HepG2 (cell line): ENCODE data around the gene TCF3. TPM values are rescaled to one million over a fixed set of nuclear protein-coding genes. Genes with fewer than 3 reads are reported as not detected.
A peak's percentile ranks its signal among the peaks of the same experiment; 100 is the strongest.

Experiments
- AHR ChIP-seq: IDR thresholded peaks from 2 replicates; pipeline ENCODE4 v1.6.1; 2018; ENCODE audit warnings: missing genetic modification reagents, missing compliant biosample characterization
- BORCS8-MEF2B ChIP-seq: sonication (generic); formaldehyde crosslinking; IDR thresholded peaks from 2 replicates; pipeline ENCODE4 v1.8.0; 2022; ENCODE audit warnings: mild to moderate bottlenecking, missing genetic modification reagents
- DMAP1 ChIP-seq: IDR thresholded peaks from 2 replicates; pipeline ENCODE4 v1.6.1; 2016
- ETV6 ChIP-seq: sonication (generic); formaldehyde crosslinking; conservative IDR thresholded peaks from 2 replicates; pipeline ENCODE4 v1.4.0; 2020; ENCODE audit warnings: missing genetic modification reagents
- HNF4G ChIP-seq, 2 experiments: sonication (generic) in 1 of 2; formaldehyde crosslinking in 1 of 2; IDR thresholded peaks; 2 replicates each; pipeline versions ENCODE4 v1.4.0 to v1.6.1; 2011 to 2020; ENCODE audit warnings: borderline replicate concordance in 2 of 2, low read depth in 2 of 2, mild to moderate bottlenecking in 2 of 2, low read length in 1 of 2, missing genetic modification reagents in 1 of 2, moderate library complexity in 1 of 2
- MBD4 ChIP-seq: IDR thresholded peaks from 2 replicates; pipeline ENCODE4 v1.6.1; 2012; ENCODE audit warnings: low read length, inconsistent platforms, borderline replicate concordance
- MED1 ChIP-seq: sonication (generic); formaldehyde crosslinking; IDR thresholded peaks from 2 replicates; pipeline ENCODE4 v1.4.0; 2020; ENCODE audit warnings: missing genetic modification reagents
- TARDBP ChIP-seq: sonication (generic); formaldehyde crosslinking; IDR thresholded peaks from 2 replicates; pipeline ENCODE4 v1.8.0; 2022; ENCODE audit warnings: mild to moderate bottlenecking, missing genetic modification reagents
- TCF7L2 ChIP-seq: IDR thresholded peaks from 2 replicates; pipeline ENCODE4 v1.6.1; 2011; ENCODE audit warnings: mild to moderate bottlenecking, low read depth, low read length, moderate library complexity
- ZNF383 ChIP-seq: sonication (generic); formaldehyde crosslinking; IDR thresholded peaks from 2 replicates; pipeline ENCODE4 v1.4.0; 2020; ENCODE audit warnings: missing genetic modification reagents, mild to moderate bottlenecking, borderline replicate concordance
- ZNF674 ChIP-seq: sonication (generic); formaldehyde crosslinking; IDR thresholded peaks from 2 replicates; pipeline ENCODE4 v1.5.0; 2020; ENCODE audit warnings: low read depth, mild to moderate bottlenecking, missing genetic modification reagents
- polyA plus RNA-seq, 8 experiments: library from polyadenylated mRNA; depleted of rRNA in 3 of 8; stranded (reverse) in 7 of 8; unstranded in 1 of 8; fragments of >200 nt; fragmentation: Illumina TruSeq in 4 of 8; extraction: Trizol in 4 of 8; gene quantifications; 2 replicates each; pipeline versions ENCODE4 v1.2.1 to v1.2.3, GENCODE V29; 2011 to 2016; ENCODE audit warnings: low read depth in 4 of 8, missing spikeins in 1 of 8, mixed read lengths in 1 of 8; ENCODE audit not compliant: insufficient read depth in 1 of 8
- total RNA-seq, 5 experiments: library from RNA; depleted of rRNA; stranded (reverse); fragments of >200 nt; fragmentation: Illumina TruSeq; extraction: Trizol; gene quantifications; 2 replicates each; pipeline ENCODE4 v1.2.3, GENCODE V29; 2016; ENCODE audit warnings: low read depth in 1 of 5
- TF ChIP-seq, protein P1 (sequence below): sonication (generic); IDR thresholded peaks from 2 replicates; pipeline ENCODE4 v1.6.1; 2016; ENCODE audit warnings: low read depth, borderline replicate concordance
- TF ChIP-seq, protein P2 (sequence below): sonication (generic); formaldehyde crosslinking; IDR thresholded peaks from 2 replicates; pipeline ENCODE4 v1.4.0; 2020; ENCODE audit warnings: mild to moderate bottlenecking, missing genetic modification reagents, borderline replicate concordance
- TF ChIP-seq, protein P3 (sequence below): sonication (generic); formaldehyde crosslinking; IDR thresholded peaks from 2 replicates; pipeline ENCODE4 v1.5.1; 2020; ENCODE audit warnings: missing genetic modification reagents, mild to moderate bottlenecking, borderline replicate concordance
- TF ChIP-seq, protein P4 (sequence below): sonication (generic); formaldehyde crosslinking; IDR thresholded peaks from 2 replicates; pipeline ENCODE4 v1.4.0; 2020; ENCODE audit warnings: mild to moderate bottlenecking, missing genetic modification reagents
- TF ChIP-seq, protein P5 (sequence below): sonication (generic); formaldehyde crosslinking; IDR thresholded peaks from 2 replicates; pipeline ENCODE4 v1.5.1; 2020; ENCODE audit warnings: mild to moderate bottlenecking, missing genetic modification reagents, moderate library complexity
- TF ChIP-seq, protein P6 (sequence below): sonication (generic); formaldehyde crosslinking; IDR thresholded peaks from 2 replicates; pipeline ENCODE4 v1.5.1; 2020; ENCODE audit warnings: mild to moderate bottlenecking, moderate library complexity, missing genetic modification reagents

The TCF3 gene
- total and polyA plus RNA-seq, 2 of the 13 experiments (the other 11 are each of a cell fraction or from before 2014, with no cell fraction given): 51.4 to 53.2 TPM

DNA sequence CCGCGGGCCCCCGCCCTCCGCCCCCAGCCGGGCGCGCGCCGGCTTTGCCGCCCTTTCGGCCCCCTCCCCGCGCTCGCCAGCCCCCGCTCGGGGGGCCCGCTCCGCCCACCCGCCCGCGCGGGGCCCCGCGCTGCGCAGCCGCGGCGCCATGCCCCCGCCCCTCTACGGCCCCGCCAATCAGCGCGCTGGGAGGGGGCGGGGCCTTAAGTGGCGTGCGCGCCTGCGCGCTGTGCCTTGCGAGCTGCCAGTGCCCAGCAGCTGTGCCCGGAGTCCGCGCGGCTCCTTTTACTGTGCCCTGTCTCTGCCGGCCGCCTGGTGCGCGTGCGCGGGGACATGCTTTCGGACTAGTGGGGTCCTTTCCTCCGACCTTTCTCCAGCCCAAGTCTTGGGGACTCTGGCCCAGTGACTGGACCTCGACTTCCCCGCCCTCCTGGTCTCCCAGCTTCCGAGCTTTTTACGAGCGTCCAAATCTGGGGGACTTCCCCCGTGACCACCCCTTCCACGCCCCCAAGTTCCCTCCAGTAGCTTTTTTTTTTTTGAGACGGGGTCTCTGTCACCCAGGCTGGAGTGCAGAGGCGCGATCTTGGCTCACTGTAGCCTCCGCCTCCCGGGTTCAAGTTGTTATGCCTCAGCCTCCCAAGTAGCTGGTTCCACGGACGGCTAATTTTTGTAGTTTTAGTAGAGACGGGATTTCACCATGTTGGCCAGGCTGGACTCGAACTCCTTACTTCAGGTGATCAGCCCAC, 59.5 kb downstream of the TCF3 start, which contains the start of gene MBD3 (continued):
- TF ChIP-seq DMAP1 (CRISPR knock-in tag): no peak
- no peak for TF ChIP-seq ZNF383 (CRISPR knock-in tag)
- TF ChIP-seq TARDBP: no peak; the same call in 1 of the 2 replicates
- TF ChIP-seq, protein P1, sequence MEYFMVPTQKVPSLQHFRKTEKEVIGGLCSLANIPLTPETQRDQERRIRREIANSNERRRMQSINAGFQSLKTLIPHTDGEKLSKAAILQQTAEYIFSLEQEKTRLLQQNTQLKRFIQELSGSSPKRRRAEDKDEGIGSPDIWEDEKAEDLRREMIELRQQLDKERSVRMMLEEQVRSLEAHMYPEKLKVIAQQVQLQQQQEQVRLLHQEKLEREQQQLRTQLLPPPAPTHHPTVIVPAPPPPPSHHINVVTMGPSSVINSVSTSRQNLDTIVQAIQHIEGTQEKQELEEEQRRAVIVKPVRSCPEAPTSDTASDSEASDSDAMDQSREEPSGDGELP: peak; percentile 68; the same call in 1 of the 2 replicates
- TF ChIP-seq, protein P2, sequence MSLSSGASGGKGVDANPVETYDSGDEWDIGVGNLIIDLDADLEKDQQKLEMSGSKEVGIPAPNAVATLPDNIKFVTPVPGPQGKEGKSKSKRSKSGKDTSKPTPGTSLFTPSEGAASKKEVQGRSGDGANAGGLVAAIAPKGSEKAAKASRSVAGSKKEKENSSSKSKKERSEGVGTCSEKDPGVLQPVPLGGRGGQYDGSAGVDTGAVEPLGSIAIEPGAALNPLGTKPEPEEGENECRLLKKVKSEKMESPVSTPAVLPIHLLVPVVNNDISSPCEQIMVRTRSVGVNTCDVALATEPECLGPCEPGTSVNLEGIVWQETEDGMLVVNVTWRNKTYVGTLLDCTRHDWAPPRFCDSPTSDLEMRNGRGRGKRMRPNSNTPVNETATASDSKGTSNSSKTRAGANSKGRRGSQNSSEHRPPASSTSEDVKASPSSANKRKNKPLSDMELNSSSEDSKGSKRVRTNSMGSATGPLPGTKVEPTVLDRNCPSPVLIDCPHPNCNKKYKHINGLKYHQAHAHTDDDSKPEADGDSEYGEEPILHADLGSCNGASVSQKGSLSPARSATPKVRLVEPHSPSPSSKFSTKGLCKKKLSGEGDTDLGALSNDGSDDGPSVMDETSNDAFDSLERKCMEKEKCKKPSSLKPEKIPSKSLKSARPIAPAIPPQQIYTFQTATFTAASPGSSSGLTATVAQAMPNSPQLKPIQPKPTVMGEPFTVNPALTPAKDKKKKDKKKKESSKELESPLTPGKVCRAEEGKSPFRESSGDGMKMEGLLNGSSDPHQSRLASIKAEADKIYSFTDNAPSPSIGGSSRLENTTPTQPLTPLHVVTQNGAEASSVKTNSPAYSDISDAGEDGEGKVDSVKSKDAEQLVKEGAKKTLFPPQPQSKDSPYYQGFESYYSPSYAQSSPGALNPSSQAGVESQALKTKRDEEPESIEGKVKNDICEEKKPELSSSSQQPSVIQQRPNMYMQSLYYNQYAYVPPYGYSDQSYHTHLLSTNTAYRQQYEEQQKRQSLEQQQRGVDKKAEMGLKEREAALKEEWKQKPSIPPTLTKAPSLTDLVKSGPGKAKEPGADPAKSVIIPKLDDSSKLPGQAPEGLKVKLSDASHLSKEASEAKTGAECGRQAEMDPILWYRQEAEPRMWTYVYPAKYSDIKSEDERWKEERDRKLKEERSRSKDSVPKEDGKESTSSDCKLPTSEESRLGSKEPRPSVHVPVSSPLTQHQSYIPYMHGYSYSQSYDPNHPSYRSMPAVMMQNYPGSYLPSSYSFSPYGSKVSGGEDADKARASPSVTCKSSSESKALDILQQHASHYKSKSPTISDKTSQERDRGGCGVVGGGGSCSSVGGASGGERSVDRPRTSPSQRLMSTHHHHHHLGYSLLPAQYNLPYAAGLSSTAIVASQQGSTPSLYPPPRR (CRISPR knock-in tag): peak; percentile 36; the same call in 1 of the 2 replicates
- no peak for TF ChIP-seq ZNF674
- TF ChIP-seq AHR (CRISPR knock-in tag): no peak
- TF ChIP-seq MBD4: no peak
- TF ChIP-seq, protein P3, sequence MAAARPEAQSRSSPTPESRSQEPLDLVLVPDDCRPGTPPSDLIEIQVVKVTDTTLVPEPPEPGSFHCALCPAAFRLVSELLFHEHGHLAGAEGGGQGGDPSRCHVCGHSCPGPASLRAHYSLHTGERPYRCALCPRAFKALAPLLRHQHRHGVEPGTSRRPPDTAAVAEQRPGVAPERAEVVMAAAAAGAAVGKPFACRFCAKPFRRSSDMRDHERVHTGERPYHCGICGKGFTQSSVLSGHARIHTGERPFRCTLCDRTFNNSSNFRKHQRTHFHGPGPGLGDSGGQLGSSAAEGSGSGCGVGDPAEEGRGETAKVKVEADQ (CRISPR knock-in tag): peak; percentile 82
- TF ChIP-seq, protein P4, sequence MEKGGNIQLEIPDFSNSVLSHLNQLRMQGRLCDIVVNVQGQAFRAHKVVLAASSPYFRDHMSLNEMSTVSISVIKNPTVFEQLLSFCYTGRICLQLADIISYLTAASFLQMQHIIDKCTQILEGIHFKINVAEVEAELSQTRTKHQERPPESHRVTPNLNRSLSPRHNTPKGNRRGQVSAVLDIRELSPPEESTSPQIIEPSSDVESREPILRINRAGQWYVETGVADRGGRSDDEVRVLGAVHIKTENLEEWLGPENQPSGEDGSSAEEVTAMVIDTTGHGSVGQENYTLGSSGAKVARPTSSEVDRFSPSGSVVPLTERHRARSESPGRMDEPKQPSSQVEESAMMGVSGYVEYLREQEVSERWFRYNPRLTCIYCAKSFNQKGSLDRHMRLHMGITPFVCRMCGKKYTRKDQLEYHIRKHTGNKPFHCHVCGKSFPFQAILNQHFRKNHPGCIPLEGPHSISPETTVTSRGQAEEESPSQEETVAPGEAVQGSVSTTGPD: no peak
- TF ChIP-seq ETV6: no peak
- TF ChIP-seq, protein P5, sequence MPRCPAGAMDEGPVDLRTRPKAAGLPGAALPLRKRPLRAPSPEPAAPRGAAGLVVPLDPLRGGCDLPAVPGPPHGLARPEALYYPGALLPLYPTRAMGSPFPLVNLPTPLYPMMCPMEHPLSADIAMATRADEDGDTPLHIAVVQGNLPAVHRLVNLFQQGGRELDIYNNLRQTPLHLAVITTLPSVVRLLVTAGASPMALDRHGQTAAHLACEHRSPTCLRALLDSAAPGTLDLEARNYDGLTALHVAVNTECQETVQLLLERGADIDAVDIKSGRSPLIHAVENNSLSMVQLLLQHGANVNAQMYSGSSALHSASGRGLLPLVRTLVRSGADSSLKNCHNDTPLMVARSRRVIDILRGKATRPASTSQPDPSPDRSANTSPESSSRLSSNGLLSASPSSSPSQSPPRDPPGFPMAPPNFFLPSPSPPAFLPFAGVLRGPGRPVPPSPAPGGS (CRISPR knock-in tag): no peak; the same call in 1 of the 2 replicates
- TF ChIP-seq MED1: no peak
- TF ChIP-seq BORCS8-MEF2B (CRISPR knock-in tag): no peak
- no peak for TF ChIP-seq TCF7L2
- TF ChIP-seq, protein P6, sequence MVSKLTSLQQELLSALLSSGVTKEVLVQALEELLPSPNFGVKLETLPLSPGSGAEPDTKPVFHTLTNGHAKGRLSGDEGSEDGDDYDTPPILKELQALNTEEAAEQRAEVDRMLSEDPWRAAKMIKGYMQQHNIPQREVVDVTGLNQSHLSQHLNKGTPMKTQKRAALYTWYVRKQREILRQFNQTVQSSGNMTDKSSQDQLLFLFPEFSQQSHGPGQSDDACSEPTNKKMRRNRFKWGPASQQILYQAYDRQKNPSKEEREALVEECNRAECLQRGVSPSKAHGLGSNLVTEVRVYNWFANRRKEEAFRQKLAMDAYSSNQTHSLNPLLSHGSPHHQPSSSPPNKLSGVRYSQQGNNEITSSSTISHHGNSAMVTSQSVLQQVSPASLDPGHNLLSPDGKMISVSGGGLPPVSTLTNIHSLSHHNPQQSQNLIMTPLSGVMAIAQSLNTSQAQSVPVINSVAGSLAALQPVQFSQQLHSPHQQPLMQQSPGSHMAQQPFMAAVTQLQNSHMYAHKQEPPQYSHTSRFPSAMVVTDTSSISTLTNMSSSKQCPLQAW (CRISPR knock-in tag): peak; percentile 46; the same call in 1 of the 2 replicates
- no peak for TF ChIP-seq HNF4G (IDR thresholded peaks at IDR 0.05; ENCODE audit: borderline replicate concordance, low read depth, low read length)
- TF ChIP-seq HNF4G (CRISPR knock-in tag; IDR thresholded peaks at IDR 0.05; ENCODE audit: borderline replicate concordance, low read depth): no peak
